Neuronal stem cell (in vitro differentiated cells): ENCODE measurements around the gene TOPORS.

Experiments
- DNase-seq: peaks from one replicate; pipeline ENCODE4 v3.0.0-alpha.2; 2013; ENCODE audit warnings: low spot score
- H2AFZ ChIP-seq: one replicate; pipeline ENCODE4 v1.6.1; 2013; ENCODE audit warnings: mild to moderate bottlenecking, low read length, inconsistent platforms
- H2AK5ac ChIP-seq: 2 replicates; pipeline ENCODE4 v1.6.1; 2013; ENCODE audit warnings: low read depth, mild to moderate bottlenecking, inconsistent platforms, low read length, moderate library complexity, mixed read lengths
- H2BK120ac ChIP-seq: 2 replicates; pipeline ENCODE4 v1.6.1; 2013; ENCODE audit warnings: low read depth, mild to moderate bottlenecking, inconsistent platforms, low read length, moderate library complexity, mixed read lengths
- H2BK12ac ChIP-seq: one replicate; pipeline ENCODE4 v1.6.1; 2013; ENCODE audit warnings: low read length, inconsistent platforms
- H2BK15ac ChIP-seq: 2 replicates; pipeline ENCODE4 v1.6.1; 2013; ENCODE audit warnings: mild to moderate bottlenecking, low read length, inconsistent platforms, mixed read lengths
- H2BK5ac ChIP-seq: one replicate; pipeline ENCODE4 v1.6.1; 2013; ENCODE audit warnings: inconsistent platforms, mild to moderate bottlenecking, low read length, moderate library complexity
- H3K14ac ChIP-seq: one replicate; pipeline ENCODE4 v1.6.1; 2013; ENCODE audit warnings: low read length, inconsistent platforms
- H3K18ac ChIP-seq: 2 replicates; pipeline ENCODE4 v1.6.1; 2013; ENCODE audit warnings: low read length, inconsistent platforms
- H3K23ac ChIP-seq: 2 replicates; pipeline ENCODE4 v1.6.1; 2013; ENCODE audit warnings: low read depth, mild to moderate bottlenecking, mixed read lengths, low read length, inconsistent platforms; ENCODE audit not compliant: poor library complexity
- H3K27ac ChIP-seq: replicated peaks from 3 replicates; pipeline ENCODE4 v1.5.1; 2013; ENCODE audit warnings: low read length, inconsistent platforms
- H3K27me3 ChIP-seq, 3 experiments: 2 replicates each; pipeline ENCODE4 v1.6.1; 2013; ENCODE audit warnings: low read length in 3 of 3, mild to moderate bottlenecking in 2 of 3, inconsistent platforms in 1 of 3, low read depth in 1 of 3, mixed read lengths in 1 of 3, moderate library complexity in 1 of 3; ENCODE audit not compliant: control insufficient read depth in 3 of 3, insufficient read depth in 3 of 3
- H3K36me3 ChIP-seq, 2 donors: replicated peaks in 1 of 2; 2 replicates each; pipeline ENCODE4 v1.6.1; 2013; ENCODE audit warnings: low read length in 2 of 2; ENCODE audit not compliant: control insufficient read depth in 2 of 2, insufficient read depth in 2 of 2
- H3K4ac ChIP-seq: 2 replicates; pipeline ENCODE4 v1.6.1; 2013; ENCODE audit warnings: inconsistent platforms, mild to moderate bottlenecking, low read length, moderate library complexity
- H3K4me1 ChIP-seq, 2 donors: 1 replicate in 1 of 2; 2 replicates in 1 of 2; pipeline ENCODE4 v1.6.1; 2013; ENCODE audit warnings: low read length in 2 of 2, low read depth in 1 of 2; ENCODE audit not compliant: control insufficient read depth in 2 of 2, insufficient read depth in 1 of 2
- H3K4me2 ChIP-seq: one replicate; pipeline ENCODE4 v1.6.1; 2013; ENCODE audit warnings: mild to moderate bottlenecking, low read length, inconsistent platforms; ENCODE audit not compliant: insufficient read depth, poor library complexity, severe bottlenecking
- H3K4me3 ChIP-seq, 2 donors: 2 replicates each; pipeline ENCODE4 v1.5.1; 2013; ENCODE audit warnings: low read length in 2 of 2, mild to moderate bottlenecking in 2 of 2, inconsistent platforms in 1 of 2, moderate library complexity in 1 of 2
- H3K79me1 ChIP-seq: one replicate; pipeline ENCODE4 v1.6.1; 2013; ENCODE audit warnings: low read depth, mild to moderate bottlenecking, inconsistent platforms, low read length, moderate library complexity
- H3K9ac ChIP-seq: one replicate; pipeline ENCODE4 v1.6.1; 2013; ENCODE audit warnings: mild to moderate bottlenecking, low read depth, low read length, inconsistent platforms; ENCODE audit not compliant: poor library complexity
- H3K9me3 ChIP-seq, 2 donors: replicated peaks in 1 of 2; 2 replicates each; pipeline versions ENCODE3 to v1.6.1; 2013; ENCODE audit warnings: low read length in 2 of 2, mild to moderate bottlenecking in 2 of 2, inconsistent platforms in 1 of 2, low read depth in 1 of 2, mixed read lengths in 1 of 2, moderate library complexity in 1 of 2; ENCODE audit not compliant: control insufficient read depth in 2 of 2, insufficient read depth in 1 of 2
- H4K8ac ChIP-seq: one replicate; pipeline ENCODE4 v1.6.1; 2013; ENCODE audit warnings: low read depth, mild to moderate bottlenecking, inconsistent platforms, low read length, moderate library complexity
- H4K91ac ChIP-seq: one replicate; pipeline ENCODE4 v1.6.1; 2013; ENCODE audit warnings: low read length, low read depth, mild to moderate bottlenecking, inconsistent platforms; ENCODE audit not compliant: poor library complexity
- WGBS, 2 donors: extraction: QIAGEN DNeasy Blood & Tissue Kit; methylation state at CpG; one replicate each; pipeline ENCODE4 v1.1.7; 2013; ENCODE audit warnings: missing lambda C conversion rate in 2 of 2, mixed read lengths in 1 of 2; ENCODE audit not compliant: insufficient read length in 2 of 2, insufficient replicate concordance in 1 of 2; ENCODE audit errors: extremely low coverage in 2 of 2; 5-methylcytosine and 5-hydroxymethylcytosine counted together

The TOPORS gene

DNA sequence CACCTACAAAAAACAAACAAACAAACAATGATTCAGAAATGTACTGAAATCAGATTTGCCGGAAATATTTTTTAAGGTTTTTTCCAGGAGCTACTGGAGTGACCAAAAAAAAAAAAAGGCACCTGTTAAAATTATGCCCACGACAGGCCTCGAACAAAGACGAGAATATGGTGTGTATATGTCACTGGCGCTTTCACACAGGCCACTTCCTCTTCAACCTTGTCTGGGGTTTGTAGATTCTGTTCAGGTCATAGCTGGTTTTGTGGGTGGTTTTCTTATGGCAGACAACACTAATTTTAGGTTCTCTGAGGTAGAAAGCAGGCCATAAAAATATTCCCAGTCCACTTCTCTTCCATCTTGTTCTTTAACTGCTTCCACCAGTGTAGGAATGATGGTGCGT lies 13.6 kb upstream of the TOPORS start:
- H3K27me3 ChIP-seq: no peaks in the 10 kb centered on the region
- H3K4ac ChIP-seq: no peak overlapping the region
- no peak for DNase-seq
- H3K9me3 ChIP-seq: no peaks in the 10 kb centered on the region
- no peak overlapping the region for H2BK5ac ChIP-seq
- no peak overlapping the region for H3K23ac ChIP-seq
- no peak overlapping the region for H3K4me2 ChIP-seq
- no peak overlapping the region for H3K4me3 ChIP-seq
- H3K14ac ChIP-seq: no peak overlapping the region
- no peak overlapping the region for H2BK15ac ChIP-seq
- no peak overlapping the region for H2AK5ac ChIP-seq
- H3K9ac ChIP-seq: no peak overlapping the region
- no peak overlapping the region for H4K91ac ChIP-seq
- no peak overlapping the region for H2AFZ ChIP-seq
- H3K27ac ChIP-seq: no peak overlapping the region
- H4K8ac ChIP-seq: no peak overlapping the region
- peaks cover 18 to 61% of the 10 kb centered on the region in 2 donors for H3K36me3 ChIP-seq
- H3K4me1 ChIP-seq: no peaks in the 10 kb centered on the region
- no peak overlapping the region for H3K18ac ChIP-seq
- H2BK120ac ChIP-seq: no peak overlapping the region
- no CpG with 5 or more reads among the region's 6 CpGs for WGBS, 2 donors
- no peak overlapping the region for H2BK12ac ChIP-seq
- peaks cover 5% of the 10 kb centered on the region for H3K79me1 ChIP-seq

GRCh38 chr9:32558408-32558934 lies 6.1 kb upstream of the TOPORS start:
- H3K27ac ChIP-seq: no peak overlapping the region
- H4K8ac ChIP-seq: no peak overlapping the region
- no peak overlapping the region for H2BK5ac ChIP-seq
- no peak overlapping the region for H3K4me3 ChIP-seq
- no peak overlapping the region for H2AFZ ChIP-seq
- no peaks in the 10 kb centered on the region for H3K79me1 ChIP-seq
- H2BK12ac ChIP-seq: no peak overlapping the region
- no peaks in the 10 kb centered on the region for H3K4me1 ChIP-seq
- DNase-seq: no peak
- H3K9ac ChIP-seq: no peak overlapping the region
- no peak overlapping the region for H3K14ac ChIP-seq
- no peak overlapping the region for H3K18ac ChIP-seq
- no peaks in the 10 kb centered on the region for H3K9me3 ChIP-seq
- no peak overlapping the region for H4K91ac ChIP-seq
- no peaks in the 10 kb centered on the region for H3K27me3 ChIP-seq
- H3K4ac ChIP-seq: no peak overlapping the region
- no peak overlapping the region for H2BK15ac ChIP-seq
- H2AK5ac ChIP-seq: no peak overlapping the region
- no CpG with 5 or more reads among the region's 3 CpGs for WGBS, 2 donors
- no peak overlapping the region for H3K23ac ChIP-seq
- peaks cover 0 to 9% of the 10 kb centered on the region in 2 donors for H3K36me3 ChIP-seq
- no peak overlapping the region for H2BK120ac ChIP-seq
- H3K4me2 ChIP-seq: no peak overlapping the region

DNA sequence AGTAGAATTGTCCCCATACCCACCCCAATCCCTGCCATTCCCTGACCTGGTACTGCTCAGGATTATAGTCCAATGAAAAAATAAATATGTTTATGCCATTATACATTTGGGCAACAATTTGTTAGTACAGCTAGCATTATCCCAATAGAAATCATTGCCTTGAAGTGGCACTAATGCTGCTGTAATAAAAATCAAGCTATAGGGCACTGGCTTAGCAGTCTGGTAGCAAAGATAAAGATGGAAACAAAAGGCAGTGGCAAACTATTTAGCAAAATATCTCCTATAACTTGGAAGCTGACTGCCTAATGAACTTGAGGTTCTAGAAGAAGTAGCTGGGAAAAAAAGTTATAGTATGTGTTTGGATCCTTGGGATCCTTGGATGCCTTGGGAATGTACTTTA lies 2.2 kb upstream of the TOPORS start:
- H2AK5ac ChIP-seq: no peak overlapping the region
- DNase-seq: no peak
- no peak overlapping the region for H3K23ac ChIP-seq
- H3K27ac ChIP-seq: no peak overlapping the region
- H3K27me3 ChIP-seq: no peaks in the 10 kb centered on the region
- H3K4me3 ChIP-seq: no peak overlapping the region
- H2BK5ac ChIP-seq: no peak overlapping the region
- H2BK15ac ChIP-seq: no peak overlapping the region
- peaks cover 0 to 19% of the 10 kb centered on the region in 2 donors for H3K36me3 ChIP-seq
- no peak overlapping the region for H2BK120ac ChIP-seq
- H3K9me3 ChIP-seq: no peaks in the 10 kb centered on the region
- no peak overlapping the region for H3K4me2 ChIP-seq
- no peak overlapping the region for H4K8ac ChIP-seq
- H3K4ac ChIP-seq: no peak overlapping the region
- H3K4me1 ChIP-seq: peaks cover 0 to 2% of the 10 kb centered on the region in 2 donors
- H3K18ac ChIP-seq: no peak overlapping the region
- H4K91ac ChIP-seq: no peak overlapping the region
- no peak overlapping the region for H2AFZ ChIP-seq
- H3K14ac ChIP-seq: no peak overlapping the region
- no peak overlapping the region for H2BK12ac ChIP-seq
- peaks cover 2% of the 10 kb centered on the region for H3K79me1 ChIP-seq
- no peak overlapping the region for H3K9ac ChIP-seq

GRCh38 chr9:32554107-32554506 lies 1.7 kb upstream of the TOPORS start:
- Histone ChIP-seq H3K23ac (no peak overlapping the region), H3K79me1 (peaks cover 2% of the 10 kb centered on the region), H4K91ac (no peak overlapping the region), H3K27ac (no peak overlapping the region), H3K4me1 (peaks cover 2% of the 10 kb centered on the region in 2 donors), H4K8ac (no peak overlapping the region), H3K18ac (no peak overlapping the region), H2BK12ac (no peak overlapping the region), H2BK15ac (no peak overlapping the region), H3K14ac (no peak overlapping the region), H2AK5ac (no peak overlapping the region), H2BK5ac (no peak overlapping the region), H3K27me3 (no peaks in the 10 kb centered on the region), H3K9me3 (no peaks in the 10 kb centered on the region), H2AFZ (no peak overlapping the region), H2BK120ac (no peak overlapping the region), H3K9ac (no peak overlapping the region), H3K36me3 (peaks cover 2 to 24% of the 10 kb centered on the region in 2 donors), H3K4me3 (no peak overlapping the region), H3K4me2 (no peak overlapping the region), H3K4ac (no peak overlapping the region)
- DNase-seq: no peak
- WGBS, 2 donors: no CpG with 5 or more reads among the region's 2 CpGs
